Ascending aorta (tissue), 2 donors: ENCODE measurements around the gene PRICKLE1. TPM values are rescaled to one million over a fixed set of nuclear protein-coding genes. Genes with fewer than 3 reads are reported as not detected.
A peak's percentile ranks its signal among the peaks of the same experiment; 100 is the strongest.

Experiments
- DNase-seq, 2 donors: peaks; one replicate each; pipeline ENCODE4 v3.0.0-alpha.2; 2019; ENCODE audit warnings: low spot score in 2 of 2
- H3K27ac ChIP-seq, 2 donors: fragments of 200-600 bp; sonication (generic); one replicate each; pipeline ENCODE4 v1.5.1; 2016 to 2017; ENCODE audit warnings: mild to moderate bottlenecking in 1 of 2
- H3K27me3 ChIP-seq: fragments of 200-600 bp; sonication (generic); one replicate; pipeline ENCODE4 v1.5.1; 2017
- H3K36me3 ChIP-seq, 2 donors: fragments of 200-600 bp; sonication (generic); one replicate each; pipeline ENCODE4 v1.5.1; 2016
- H3K4me1 ChIP-seq, 2 donors: fragments of 200-600 bp; sonication (generic); one replicate each; pipeline ENCODE4 v1.5.1; 2016 to 2017; ENCODE audit warnings: mild to moderate bottlenecking in 1 of 2
- H3K4me3 ChIP-seq, 2 donors: fragments of 200-600 bp; sonication (generic); one replicate each; pipeline ENCODE4 v1.5.1; 2016 to 2017; ENCODE audit warnings: mild to moderate bottlenecking in 1 of 2
- H3K9me3 ChIP-seq, 2 donors: fragments of 200-600 bp; sonication (generic); one replicate each; pipeline ENCODE4 v1.5.1; 2016
- intact Hi-C: fragments of 100-400 bp; cut with DNase I; formaldehyde crosslinking; loops from one replicate; pipeline ENCODE4 v1.15.1; 2023
- total RNA-seq: library from RNA; depleted of rRNA; stranded (reverse); fragments of >200 nt; gene quantifications from one replicate; pipeline ENCODE4 v1.1.0, GENCODE V29; 2016
- TF ChIP-seq, protein P1 (sequence below), 3 experiments: fragments of 200-600 bp in 2 of 3; fragments of 450-650 bp in 1 of 3; sonication (generic) in 2 of 3; IDR thresholded peaks; one replicate each; pipeline ENCODE4 v1.5.1; 2016 to 2019; ENCODE audit warnings: antibody characterized with exemption in 3 of 3, mild to moderate bottlenecking in 1 of 3, moderate library complexity in 1 of 3

The PRICKLE1 gene
- total RNA-seq, 1 donor from 2014 or later = 1.8 TPM

DNA sequence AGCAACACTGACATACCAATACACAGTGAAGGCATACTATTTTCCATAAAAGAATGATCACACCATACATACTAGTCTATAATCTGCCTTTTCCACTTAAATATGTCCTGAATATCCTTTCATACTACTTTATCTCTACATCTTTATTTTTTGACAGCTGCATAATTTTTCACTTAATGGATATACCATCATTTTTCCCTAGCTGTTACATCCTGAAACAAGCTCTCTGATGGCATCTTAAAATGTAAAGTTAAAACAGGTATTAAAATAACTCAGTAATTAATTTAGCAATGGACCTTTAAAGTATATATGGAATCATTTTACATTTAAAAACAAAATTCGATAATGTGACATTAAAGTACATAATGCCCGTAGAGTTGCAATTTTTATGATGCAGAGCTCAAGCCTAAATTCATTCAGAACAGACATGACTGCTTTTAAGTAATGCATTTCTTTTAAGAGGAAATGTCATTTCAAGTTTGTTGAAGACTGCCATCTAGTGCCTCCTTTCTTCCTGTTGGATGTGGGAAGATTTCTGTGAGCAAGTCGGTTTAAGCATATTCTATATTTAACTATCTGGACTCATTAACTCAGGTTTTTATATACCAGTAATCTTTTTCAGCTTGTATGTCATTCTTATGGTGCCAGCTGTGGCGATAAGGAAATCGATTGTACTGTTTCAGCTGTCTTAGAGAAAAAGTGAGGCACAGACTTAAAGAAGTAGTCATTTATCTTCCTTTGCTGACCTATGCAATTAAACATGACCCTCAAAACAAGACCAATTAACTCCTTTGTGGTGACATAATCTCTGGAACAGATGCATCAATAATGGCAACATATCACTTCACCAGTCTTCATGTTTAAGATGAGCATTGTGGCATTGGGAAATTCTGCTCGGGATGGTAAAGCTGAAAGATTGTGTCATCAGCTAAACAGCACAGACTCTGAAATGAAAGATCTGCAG is 20.3 kb downstream of the PRICKLE1 start:
- Histone ChIP-seq H3K36me3 (no peaks in the 10 kb centered on the region), H3K27ac (no peak overlapping the region), H3K9me3 (no peaks in the 10 kb centered on the region), H3K4me1 (peaks cover 0 to 5% of the 10 kb centered on the region in 2 donors), H3K4me3 (no peak overlapping the region), H3K27me3 (no peaks in the 10 kb centered on the region)
- intact Hi-C loops = loop anchor here (1.0 kb wide), 1 partner anchor 86 kb away; no protein-coding TSS in a partner anchor
- no peak for DNase-seq
- TF ChIP-seq, protein P1, sequence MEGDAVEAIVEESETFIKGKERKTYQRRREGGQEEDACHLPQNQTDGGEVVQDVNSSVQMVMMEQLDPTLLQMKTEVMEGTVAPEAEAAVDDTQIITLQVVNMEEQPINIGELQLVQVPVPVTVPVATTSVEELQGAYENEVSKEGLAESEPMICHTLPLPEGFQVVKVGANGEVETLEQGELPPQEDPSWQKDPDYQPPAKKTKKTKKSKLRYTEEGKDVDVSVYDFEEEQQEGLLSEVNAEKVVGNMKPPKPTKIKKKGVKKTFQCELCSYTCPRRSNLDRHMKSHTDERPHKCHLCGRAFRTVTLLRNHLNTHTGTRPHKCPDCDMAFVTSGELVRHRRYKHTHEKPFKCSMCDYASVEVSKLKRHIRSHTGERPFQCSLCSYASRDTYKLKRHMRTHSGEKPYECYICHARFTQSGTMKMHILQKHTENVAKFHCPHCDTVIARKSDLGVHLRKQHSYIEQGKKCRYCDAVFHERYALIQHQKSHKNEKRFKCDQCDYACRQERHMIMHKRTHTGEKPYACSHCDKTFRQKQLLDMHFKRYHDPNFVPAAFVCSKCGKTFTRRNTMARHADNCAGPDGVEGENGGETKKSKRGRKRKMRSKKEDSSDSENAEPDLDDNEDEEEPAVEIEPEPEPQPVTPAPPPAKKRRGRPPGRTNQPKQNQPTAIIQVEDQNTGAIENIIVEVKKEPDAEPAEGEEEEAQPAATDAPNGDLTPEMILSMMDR (IDR thresholded peaks at IDR 0.05) = peak in 2 of 3 experiments; percentile 46 to 62

DNA sequence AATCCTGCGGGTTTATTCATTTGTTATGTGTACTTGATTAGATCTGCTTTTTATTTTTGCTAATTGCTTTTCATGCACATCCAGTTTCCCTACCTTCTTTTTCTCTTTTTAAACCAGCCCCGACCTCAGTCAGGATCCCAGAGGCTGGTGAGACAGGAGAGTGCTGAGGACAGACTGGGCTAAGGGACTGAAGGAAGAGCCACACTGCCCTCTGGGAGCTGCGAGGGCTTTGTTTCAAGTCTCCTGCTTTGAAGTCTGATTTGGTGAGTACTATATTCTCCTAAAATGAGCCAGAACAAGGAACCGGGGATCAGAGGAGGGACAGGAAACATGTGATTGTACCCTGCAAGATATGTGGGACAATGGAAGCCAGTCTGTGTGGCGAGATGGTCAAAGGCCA is 23.9 kb downstream of the PRICKLE1 start:
- intact Hi-C loops = no loop called here
- H3K36me3 ChIP-seq = no peaks in the 10 kb centered on the region
- no peak for DNase-seq
- peak overlapping the region in 1 of 2 donors; percentile 31 for H3K27ac ChIP-seq
- peaks cover 0 to 5% of the 10 kb centered on the region in 2 donors for H3K4me1 ChIP-seq
- H3K27me3 ChIP-seq = no peaks in the 10 kb centered on the region
- H3K9me3 ChIP-seq = no peaks in the 10 kb centered on the region
- no peak overlapping the region for H3K4me3 ChIP-seq
- TF ChIP-seq, protein P1 (IDR thresholded peaks at IDR 0.05) = peak in 1 of 3 experiments; percentile 11

DNA sequence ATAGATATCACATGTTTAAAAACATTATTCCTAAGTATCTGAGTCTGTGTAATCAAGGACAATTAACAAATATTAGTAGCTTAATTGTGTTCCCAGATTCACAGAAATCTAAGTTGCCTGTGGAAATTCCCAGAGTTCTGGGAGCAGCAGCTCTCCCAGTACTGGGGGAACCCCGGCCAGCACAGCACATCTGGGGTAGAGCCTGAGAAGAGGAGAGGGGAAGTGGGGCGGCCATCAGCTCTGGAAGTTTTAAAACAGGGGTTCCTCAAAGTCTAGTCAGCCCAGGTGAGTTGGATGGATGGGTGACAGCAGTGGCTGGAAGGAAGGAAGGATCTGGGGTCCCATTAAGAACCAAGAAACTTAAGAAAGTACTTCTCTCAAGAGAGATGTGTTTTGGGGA is 24.6 kb downstream of the PRICKLE1 start:
- Histone ChIP-seq H3K36me3 (no peaks in the 10 kb centered on the region), H3K4me1 (peaks cover 0 to 5% of the 10 kb centered on the region in 2 donors), H3K27ac (no peak overlapping the region), H3K27me3 (no peaks in the 10 kb centered on the region), H3K4me3 (no peak overlapping the region), H3K9me3 (no peaks in the 10 kb centered on the region)
- intact Hi-C loops = no loop called here
- no peak for DNase-seq
- TF ChIP-seq, protein P1 (IDR thresholded peaks at IDR 0.05) = no peak

GRCh38 chr12:42564556-42564955 is 25.0 kb downstream of the PRICKLE1 start:
- no peak overlapping the region for H3K27ac ChIP-seq
- TF ChIP-seq, protein P1 (IDR thresholded peaks at IDR 0.05) = no peak
- H3K4me3 ChIP-seq = no peak overlapping the region
- peaks cover 0 to 5% of the 10 kb centered on the region in 2 donors for H3K4me1 ChIP-seq
- H3K9me3 ChIP-seq = no peaks in the 10 kb centered on the region
- intact Hi-C loops = no loop called here
- no peaks in the 10 kb centered on the region for H3K27me3 ChIP-seq
- no peak for DNase-seq
- H3K36me3 ChIP-seq = no peaks in the 10 kb centered on the region

DNA sequence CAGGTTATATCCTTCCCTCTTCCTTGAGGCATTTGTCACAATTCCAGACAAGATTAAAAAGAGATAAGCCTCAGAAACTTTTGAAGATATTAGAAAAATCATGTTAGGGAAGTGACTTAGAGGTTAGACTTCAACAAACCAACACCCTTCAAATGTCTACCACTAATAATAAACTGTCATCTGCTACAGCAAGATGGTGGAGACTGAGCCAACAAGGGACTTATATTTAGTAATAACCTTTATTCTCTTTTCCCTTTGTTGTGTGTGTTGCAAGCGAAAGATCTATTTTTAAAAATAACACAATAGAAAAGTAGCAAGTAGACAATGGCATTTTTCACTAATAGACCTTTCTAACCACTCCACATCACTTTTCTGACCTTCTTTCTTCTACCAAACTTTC is 28.6 kb downstream of the PRICKLE1 start:
- no peak for DNase-seq
- no peak overlapping the region for H3K27ac ChIP-seq
- peaks cover 0 to 5% of the 10 kb centered on the region in 2 donors for H3K4me1 ChIP-seq
- no peaks in the 10 kb centered on the region for H3K27me3 ChIP-seq
- TF ChIP-seq, protein P1 (IDR thresholded peaks at IDR 0.05) = no peak
- no peaks in the 10 kb centered on the region for H3K36me3 ChIP-seq
- intact Hi-C loops = no loop called here
- H3K9me3 ChIP-seq = no peaks in the 10 kb centered on the region
- H3K4me3 ChIP-seq = no peak overlapping the region
